Lung (tissue), 12 donors: ENCODE results near the gene DIS3L2. TPM values are rescaled to one million over a fixed set of nuclear protein-coding genes. Genes with fewer than 3 reads are reported as not detected.
"Not testable (repeated sequence)": the region's sequence is repeated elsewhere in the genome, so short reads cannot be mapped to it uniquely, and the experiment has no call there.

Experiments
- ATAC-seq: fragments of 200-7000 bp; cut with Tn5 transposase; one replicate; pipeline ENCODE4 v1.9.1; 2020; ENCODE audit warnings: moderate number of reproducible peaks; ENCODE audit not compliant: insufficient read depth, low FRiP score
- DNase-seq, 3 donors: peaks; one replicate each; pipeline ENCODE4 v3.0.0-alpha.2; 2013 to 2017
- H3K27ac ChIP-seq, 2 donors: one replicate each; pipeline ENCODE4 v1.5.1; 2013; ENCODE audit warnings: mild to moderate bottlenecking in 2 of 2, moderate library complexity in 2 of 2, control low read depth in 1 of 2, inconsistent platforms in 1 of 2, low read depth in 1 of 2, low read length in 1 of 2
- H3K27me3 ChIP-seq, 3 donors: one replicate each; pipeline ENCODE4 v1.5.1; 2013; ENCODE audit warnings: low read length in 2 of 3; ENCODE audit not compliant: control insufficient read depth in 3 of 3, insufficient read depth in 3 of 3
- H3K36me3 ChIP-seq, 4 donors: one replicate each; pipeline ENCODE4 v1.5.1; 2013; ENCODE audit warnings: low read length in 4 of 4, mild to moderate bottlenecking in 1 of 4, moderate library complexity in 1 of 4; ENCODE audit not compliant: control insufficient read depth in 4 of 4, insufficient read depth in 4 of 4
- H3K4me1 ChIP-seq, 5 donors: one replicate each; pipeline ENCODE4 v1.5.1; 2013; ENCODE audit warnings: low read length in 5 of 5, mild to moderate bottlenecking in 2 of 5, moderate library complexity in 1 of 5; ENCODE audit not compliant: control insufficient read depth in 5 of 5, insufficient read depth in 5 of 5
- H3K4me3 ChIP-seq: one replicate; pipeline ENCODE4 v1.5.1; 2013; ENCODE audit warnings: mild to moderate bottlenecking, control low read depth, moderate library complexity
- H3K9ac ChIP-seq, 2 donors: one replicate each; pipeline ENCODE4 v1.5.1; 2013; ENCODE audit warnings: low read length in 2 of 2, control low read depth in 1 of 2; ENCODE audit not compliant: insufficient read depth in 1 of 2
- H3K9me3 ChIP-seq, 4 donors: one replicate each; pipeline ENCODE4 v1.5.1; 2013; ENCODE audit warnings: low read length in 3 of 4, mild to moderate bottlenecking in 1 of 4, moderate library complexity in 1 of 4; ENCODE audit not compliant: control insufficient read depth in 4 of 4, insufficient read depth in 3 of 4
- WGBS, 2 donors: extraction: QIAGEN DNeasy Blood & Tissue Kit; methylation state at CpG; one replicate each; pipeline ENCODE4 v1.1.7; 2013; 5-methylcytosine and 5-hydroxymethylcytosine counted together
- polyA plus RNA-seq, 2 donors: library from polyadenylated mRNA; stranded (reverse); fragments of 200-250 nt; gene quantifications; one replicate each; pipeline ENCODE4 v1.2.1, GENCODE V29; 2013
- total RNA-seq, 2 donors: library from RNA; depleted of rRNA in 1 of 2; stranded (reverse); fragments of >200 nt in 1 of 2; gene quantifications; one replicate each; pipeline ENCODE4 v1.2.1, GENCODE V29; 2014 to 2021
- TF ChIP-seq, protein P1 (sequence below): IDR thresholded peaks from 2 replicates; pipeline ENCODE4 v1.5.1; 2012; ENCODE audit warnings: mild to moderate bottlenecking; ENCODE audit errors: control extremely low read depth, extremely low read depth
- donor health status: control.
- donor health status: control.
- donor health status: Bipolar disorder and iron deficiency.
- donor health status: healthy.
- donor health status: DM: yes; HTN: yes; CAD: no.

Gene DIS3L2
- total and polyA plus RNA-seq, 4 donors: 12.7 to 41.0 (median 31.1) TPM

DNA sequence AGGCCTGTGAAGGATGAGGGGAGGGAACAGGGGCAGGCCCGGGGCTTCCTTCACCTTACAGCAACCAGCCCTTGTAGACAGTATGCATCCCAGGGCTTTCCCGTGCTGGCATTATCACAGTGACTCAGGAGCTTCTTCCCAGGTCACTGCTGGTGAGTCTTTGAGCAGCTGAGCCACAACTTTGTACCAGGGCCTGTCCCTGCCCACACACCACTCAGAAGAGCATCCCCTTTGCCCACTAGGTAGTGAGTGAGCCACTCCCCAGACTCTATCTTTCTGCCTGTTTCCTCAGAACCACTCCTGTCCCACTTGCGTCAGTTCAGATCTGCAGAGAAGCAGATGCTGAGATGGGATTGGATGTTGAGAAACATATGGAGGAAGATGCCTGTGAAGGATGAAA lies 347.5 kb downstream of the DIS3L2 start:
- Histone ChIP-seq H3K36me3 (peaks cover 0 to 11% (median 5%) of the 10 kb centered on the region in 4 donors), H3K9me3 (peaks cover 0 to 5% (median 2%) of the 10 kb centered on the region in 4 donors), H3K9ac (no peak overlapping the region), H3K4me3 (no peak overlapping the region), H3K4me1 (no peaks in the 10 kb centered on the region), H3K27ac (no peak overlapping the region), H3K27me3 (no peaks in the 10 kb centered on the region)
- ATAC-seq (no peak), DNase-seq (no peak)
- 88 to 93% methylated on average over 3 of the region's 3 CpGs for WGBS, 2 donors
- TF ChIP-seq, protein P1, sequence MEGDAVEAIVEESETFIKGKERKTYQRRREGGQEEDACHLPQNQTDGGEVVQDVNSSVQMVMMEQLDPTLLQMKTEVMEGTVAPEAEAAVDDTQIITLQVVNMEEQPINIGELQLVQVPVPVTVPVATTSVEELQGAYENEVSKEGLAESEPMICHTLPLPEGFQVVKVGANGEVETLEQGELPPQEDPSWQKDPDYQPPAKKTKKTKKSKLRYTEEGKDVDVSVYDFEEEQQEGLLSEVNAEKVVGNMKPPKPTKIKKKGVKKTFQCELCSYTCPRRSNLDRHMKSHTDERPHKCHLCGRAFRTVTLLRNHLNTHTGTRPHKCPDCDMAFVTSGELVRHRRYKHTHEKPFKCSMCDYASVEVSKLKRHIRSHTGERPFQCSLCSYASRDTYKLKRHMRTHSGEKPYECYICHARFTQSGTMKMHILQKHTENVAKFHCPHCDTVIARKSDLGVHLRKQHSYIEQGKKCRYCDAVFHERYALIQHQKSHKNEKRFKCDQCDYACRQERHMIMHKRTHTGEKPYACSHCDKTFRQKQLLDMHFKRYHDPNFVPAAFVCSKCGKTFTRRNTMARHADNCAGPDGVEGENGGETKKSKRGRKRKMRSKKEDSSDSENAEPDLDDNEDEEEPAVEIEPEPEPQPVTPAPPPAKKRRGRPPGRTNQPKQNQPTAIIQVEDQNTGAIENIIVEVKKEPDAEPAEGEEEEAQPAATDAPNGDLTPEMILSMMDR: no peak

DNA sequence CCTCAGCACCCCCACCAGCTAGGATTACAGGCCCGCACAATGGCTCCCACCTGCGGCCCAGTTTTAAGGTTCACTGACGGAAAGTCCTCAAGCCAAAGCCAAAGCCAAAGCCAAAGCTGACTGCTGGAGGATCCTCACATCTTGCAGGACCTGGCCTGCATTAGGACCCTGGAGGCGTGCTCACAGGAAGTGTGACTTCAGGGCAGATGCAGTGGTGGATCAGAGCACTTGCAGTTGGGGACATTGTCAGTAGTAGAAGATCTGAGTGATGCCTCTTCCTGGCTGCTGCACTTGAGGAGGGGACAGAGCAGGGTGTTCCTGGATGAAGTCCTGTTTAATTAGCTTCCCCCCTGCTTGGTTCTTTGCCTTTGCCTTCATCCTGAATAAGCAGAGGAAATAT lies 348.1 kb downstream of the DIS3L2 start:
- Histone ChIP-seq H3K27me3 (no peaks in the 10 kb centered on the region), H3K4me3 (no peak overlapping the region), H3K36me3 (peaks cover 0 to 6% (median 3%) of the 10 kb centered on the region in 4 donors), H3K9me3 (peaks cover 0 to 2% (median 0%) of the 10 kb centered on the region in 4 donors), H3K4me1 (no peaks in the 10 kb centered on the region), H3K9ac (no peak overlapping the region), H3K27ac (no peak overlapping the region)
- 83 to 89% methylated on average over 4 of the region's 4 CpGs for WGBS, 2 donors
- no peak for ATAC-seq
- TF ChIP-seq, protein P1: no peak
- DNase-seq: peak in 2 of 3 donors; percentile 29 to 59

DNA sequence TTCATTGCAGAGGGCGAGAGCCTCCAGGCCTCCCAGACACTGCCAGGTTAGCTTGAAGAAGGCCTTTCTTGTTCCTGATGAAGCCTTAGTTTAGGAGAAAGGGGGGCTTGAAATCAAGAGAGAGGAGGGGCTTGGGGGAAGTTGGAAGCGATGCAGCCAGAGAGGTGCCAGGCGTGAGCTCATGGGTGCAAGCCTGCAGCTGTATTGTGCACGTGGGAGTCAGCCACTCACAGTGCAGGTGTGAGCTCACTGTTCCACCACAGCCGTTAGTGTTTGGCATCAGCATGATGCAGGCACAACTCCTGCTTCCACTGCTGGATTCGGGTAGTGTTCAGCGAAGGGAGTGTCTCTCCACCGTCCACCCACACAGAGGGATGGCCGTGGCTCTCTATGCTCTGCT lies 348.6 kb downstream of the DIS3L2 start:
- DNase-seq (no peak), ATAC-seq (no peak)
- H3K4me1 ChIP-seq: peaks cover 0 to 4% (median 0%) of the 10 kb centered on the region in 5 donors
- H3K27ac ChIP-seq: no peak overlapping the region
- TF ChIP-seq, protein P1: no peak
- no peak overlapping the region for H3K9ac ChIP-seq
- H3K4me3 ChIP-seq: no peak overlapping the region
- H3K36me3 ChIP-seq: peaks cover 0 to 6% (median 3%) of the 10 kb centered on the region in 4 donors
- H3K9me3 ChIP-seq: peaks cover 0 to 2% (median 0%) of the 10 kb centered on the region in 4 donors
- no peaks in the 10 kb centered on the region for H3K27me3 ChIP-seq
- 85 to 87% methylated on average over 9 of the region's 9 CpGs for WGBS, 2 donors

DNA sequence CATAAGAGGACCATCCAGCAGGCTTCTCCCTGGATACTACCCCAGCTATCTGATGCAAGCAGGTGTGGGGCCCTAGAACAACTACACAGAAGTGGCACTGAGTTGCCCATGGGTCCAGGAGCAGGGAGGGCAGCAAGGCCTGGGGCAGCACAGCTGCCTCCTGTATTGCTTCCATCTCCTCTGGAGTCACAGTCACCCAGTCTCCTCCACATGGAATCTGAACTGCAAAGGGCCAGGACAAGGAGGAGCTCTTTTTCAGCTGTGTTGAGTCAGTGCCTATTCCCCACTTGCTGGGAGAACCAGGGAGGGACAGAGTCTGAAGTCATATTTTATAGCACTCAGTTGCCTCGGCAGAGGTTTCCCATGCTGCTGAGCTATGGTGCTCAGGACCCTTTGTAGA lies 349.2 kb downstream of the DIS3L2 start:
- no peak for ATAC-seq
- no peak overlapping the region for H3K27ac ChIP-seq

DNA sequence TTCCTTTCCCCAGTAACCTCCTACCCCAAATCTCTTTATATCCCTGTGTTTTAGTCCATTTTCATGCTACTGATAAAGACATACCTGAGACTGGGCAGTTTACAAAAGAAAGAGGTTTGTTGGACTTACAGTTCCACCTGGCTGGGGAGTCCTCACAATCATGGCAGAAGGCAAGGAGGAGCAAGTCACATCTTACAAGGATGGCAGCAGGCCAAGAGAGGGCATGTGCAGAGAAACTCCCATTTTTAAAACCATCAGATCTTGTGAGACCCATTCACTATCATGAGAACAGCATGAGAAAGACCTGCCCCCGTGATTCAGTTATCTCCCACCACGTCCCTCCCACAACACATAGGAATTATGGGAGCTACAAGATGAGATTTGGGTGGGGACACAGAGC lies 352.1 kb downstream of the DIS3L2 start:
- H3K4me1 ChIP-seq: peaks cover 0 to 10% (median 0%) of the 10 kb centered on the region in 5 donors
- not testable (repeated sequence) for ATAC-seq, DNase-seq, H3K27me3 ChIP-seq, H3K4me3 ChIP-seq, H3K9ac ChIP-seq, H3K9me3 ChIP-seq, H3K36me3 ChIP-seq, H3K27ac ChIP-seq
- 96 to 100% methylated on average over 2 of the region's 2 CpGs for WGBS, 2 donors

More for the DNA sequence above, 349.2 kb downstream of the DIS3L2 start:
- H3K9ac ChIP-seq: no peak overlapping the region
- DNase-seq: no peak
- peaks cover 0 to 8% (median 0%) of the 10 kb centered on the region in 5 donors for H3K4me1 ChIP-seq
- 85 to 100% methylated on average over 1 of the region's 1 CpG for WGBS, 2 donors
- peaks cover 0 to 2% (median 0%) of the 10 kb centered on the region in 4 donors for H3K9me3 ChIP-seq
- TF ChIP-seq, protein P1: no peak
- no peak overlapping the region for H3K4me3 ChIP-seq
- H3K27me3 ChIP-seq: no peaks in the 10 kb centered on the region
- peaks cover 0 to 6% (median 3%) of the 10 kb centered on the region in 4 donors for H3K36me3 ChIP-seq
